Ishikawa (cell line): ENCODE results near the gene RREB1.

Source experiments
- CEBPB ChIP-seq: IDR thresholded peaks from 2 replicates; pipeline ENCODE4 v1.6.1; 2012
- CREB1 ChIP-seq: IDR thresholded peaks from 2 replicates; pipeline ENCODE4 v1.6.1; 2012; ENCODE audit warnings: low read depth
- EP300 ChIP-seq: IDR thresholded peaks from 2 replicates; pipeline ENCODE4 v1.6.1; 2012; ENCODE audit warnings: borderline replicate concordance
- FOXM1 ChIP-seq: IDR thresholded peaks from 2 replicates; pipeline ENCODE4 v1.6.1; 2012; ENCODE audit warnings: low read depth, borderline replicate concordance
- NFIC ChIP-seq: IDR thresholded peaks from 2 replicates; pipeline ENCODE4 v1.6.1; 2012
- RAD21 ChIP-seq: IDR thresholded peaks from 2 replicates; pipeline ENCODE4 v1.6.1; 2012; ENCODE audit warnings: low read depth
- TAF1 ChIP-seq: IDR thresholded peaks from 2 replicates; pipeline ENCODE4 v1.6.1; 2012; ENCODE audit warnings: low read depth, mild to moderate bottlenecking
- TCF12 ChIP-seq: IDR thresholded peaks from 2 replicates; pipeline ENCODE4 v1.6.1; 2012; ENCODE audit warnings: low read depth
- TEAD4 ChIP-seq: IDR thresholded peaks from 2 replicates; pipeline ENCODE4 v1.6.1; 2012
- YY1 ChIP-seq: IDR thresholded peaks from 2 replicates; pipeline ENCODE4 v1.6.1; 2012; ENCODE audit warnings: low read depth
- ZBTB7A ChIP-seq: IDR thresholded peaks from 2 replicates; pipeline ENCODE4 v1.6.1; 2012; ENCODE audit warnings: low read depth
- TF ChIP-seq, protein P1 (sequence below): IDR thresholded peaks from 2 replicates; pipeline ENCODE4 v1.6.1; 2012; ENCODE audit warnings: low read depth, mild to moderate bottlenecking
- TF ChIP-seq, protein P2 (sequence below): IDR thresholded peaks from 2 replicates; pipeline ENCODE4 v1.6.1; 2012
- TF ChIP-seq, protein P3 (sequence below): IDR thresholded peaks from 2 replicates; pipeline ENCODE4 v1.6.1; 2012

DNA sequence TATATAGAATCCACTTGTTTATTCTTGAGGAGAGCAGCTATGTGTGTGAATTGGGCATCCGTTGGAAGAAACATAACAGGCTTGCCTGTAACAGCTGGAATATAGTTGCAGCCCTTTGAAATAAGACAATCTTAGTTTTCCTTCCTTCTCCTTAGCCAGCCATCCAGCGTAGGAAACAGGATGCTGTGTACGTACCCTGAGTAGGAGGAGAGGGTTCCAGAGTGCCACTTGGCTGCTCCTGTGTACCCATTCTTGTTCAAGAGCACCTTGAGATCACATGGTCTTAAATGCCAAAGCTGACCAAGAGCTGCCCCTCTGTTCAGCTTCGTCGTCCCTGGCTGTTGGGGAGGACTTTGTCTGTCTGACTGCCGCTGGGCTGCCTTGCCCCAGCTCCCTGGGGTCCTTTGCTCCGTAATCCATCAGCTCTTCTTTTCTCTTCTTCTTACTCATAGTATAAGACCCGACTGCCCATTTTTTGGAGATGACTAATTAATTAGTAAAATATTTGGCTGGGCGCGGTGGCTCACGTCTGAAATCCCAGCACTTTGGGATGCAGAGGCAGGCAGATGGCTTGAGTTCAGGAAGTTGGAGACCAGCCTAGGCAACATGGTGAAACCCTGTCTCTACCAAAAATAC, 49.0 kb downstream of the RREB1 start:
- no peak for TF ChIP-seq TEAD4
- TF ChIP-seq EP300: no peak
- TF ChIP-seq, protein P1, sequence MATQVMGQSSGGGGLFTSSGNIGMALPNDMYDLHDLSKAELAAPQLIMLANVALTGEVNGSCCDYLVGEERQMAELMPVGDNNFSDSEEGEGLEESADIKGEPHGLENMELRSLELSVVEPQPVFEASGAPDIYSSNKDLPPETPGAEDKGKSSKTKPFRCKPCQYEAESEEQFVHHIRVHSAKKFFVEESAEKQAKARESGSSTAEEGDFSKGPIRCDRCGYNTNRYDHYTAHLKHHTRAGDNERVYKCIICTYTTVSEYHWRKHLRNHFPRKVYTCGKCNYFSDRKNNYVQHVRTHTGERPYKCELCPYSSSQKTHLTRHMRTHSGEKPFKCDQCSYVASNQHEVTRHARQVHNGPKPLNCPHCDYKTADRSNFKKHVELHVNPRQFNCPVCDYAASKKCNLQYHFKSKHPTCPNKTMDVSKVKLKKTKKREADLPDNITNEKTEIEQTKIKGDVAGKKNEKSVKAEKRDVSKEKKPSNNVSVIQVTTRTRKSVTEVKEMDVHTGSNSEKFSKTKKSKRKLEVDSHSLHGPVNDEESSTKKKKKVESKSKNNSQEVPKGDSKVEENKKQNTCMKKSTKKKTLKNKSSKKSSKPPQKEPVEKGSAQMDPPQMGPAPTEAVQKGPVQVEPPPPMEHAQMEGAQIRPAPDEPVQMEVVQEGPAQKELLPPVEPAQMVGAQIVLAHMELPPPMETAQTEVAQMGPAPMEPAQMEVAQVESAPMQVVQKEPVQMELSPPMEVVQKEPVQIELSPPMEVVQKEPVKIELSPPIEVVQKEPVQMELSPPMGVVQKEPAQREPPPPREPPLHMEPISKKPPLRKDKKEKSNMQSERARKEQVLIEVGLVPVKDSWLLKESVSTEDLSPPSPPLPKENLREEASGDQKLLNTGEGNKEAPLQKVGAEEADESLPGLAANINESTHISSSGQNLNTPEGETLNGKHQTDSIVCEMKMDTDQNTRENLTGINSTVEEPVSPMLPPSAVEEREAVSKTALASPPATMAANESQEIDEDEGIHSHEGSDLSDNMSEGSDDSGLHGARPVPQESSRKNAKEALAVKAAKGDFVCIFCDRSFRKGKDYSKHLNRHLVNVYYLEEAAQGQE: no peak
- no peak for TF ChIP-seq TAF1
- TF ChIP-seq CREB1: no peak
- no peak for TF ChIP-seq YY1
- TF ChIP-seq FOXM1: no peak
- no peak for TF ChIP-seq CEBPB
- TF ChIP-seq, protein P2, sequence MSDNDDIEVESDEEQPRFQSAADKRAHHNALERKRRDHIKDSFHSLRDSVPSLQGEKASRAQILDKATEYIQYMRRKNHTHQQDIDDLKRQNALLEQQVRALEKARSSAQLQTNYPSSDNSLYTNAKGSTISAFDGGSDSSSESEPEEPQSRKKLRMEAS: no peak
- no peak for TF ChIP-seq TCF12
- no peak for TF ChIP-seq ZBTB7A
- TF ChIP-seq, protein P3, sequence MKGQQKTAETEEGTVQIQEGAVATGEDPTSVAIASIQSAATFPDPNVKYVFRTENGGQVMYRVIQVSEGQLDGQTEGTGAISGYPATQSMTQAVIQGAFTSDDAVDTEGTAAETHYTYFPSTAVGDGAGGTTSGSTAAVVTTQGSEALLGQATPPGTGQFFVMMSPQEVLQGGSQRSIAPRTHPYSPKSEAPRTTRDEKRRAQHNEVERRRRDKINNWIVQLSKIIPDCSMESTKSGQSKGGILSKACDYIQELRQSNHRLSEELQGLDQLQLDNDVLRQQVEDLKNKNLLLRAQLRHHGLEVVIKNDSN: no peak
- no peak for TF ChIP-seq NFIC
- TF ChIP-seq RAD21: no peak
